ENCODE measurements around the gene ZNF541. TPM values are rescaled to one million over a fixed set of nuclear protein-coding genes. Genes with fewer than 3 reads are reported as not detected.
"Not testable (repeated sequence)": the region's sequence is repeated elsewhere in the genome, so short reads cannot be mapped to it uniquely, and the experiment has no call there.

ZNF541 gene
- total RNA-seq, 1 donor: 0.21 TPM

DNA sequence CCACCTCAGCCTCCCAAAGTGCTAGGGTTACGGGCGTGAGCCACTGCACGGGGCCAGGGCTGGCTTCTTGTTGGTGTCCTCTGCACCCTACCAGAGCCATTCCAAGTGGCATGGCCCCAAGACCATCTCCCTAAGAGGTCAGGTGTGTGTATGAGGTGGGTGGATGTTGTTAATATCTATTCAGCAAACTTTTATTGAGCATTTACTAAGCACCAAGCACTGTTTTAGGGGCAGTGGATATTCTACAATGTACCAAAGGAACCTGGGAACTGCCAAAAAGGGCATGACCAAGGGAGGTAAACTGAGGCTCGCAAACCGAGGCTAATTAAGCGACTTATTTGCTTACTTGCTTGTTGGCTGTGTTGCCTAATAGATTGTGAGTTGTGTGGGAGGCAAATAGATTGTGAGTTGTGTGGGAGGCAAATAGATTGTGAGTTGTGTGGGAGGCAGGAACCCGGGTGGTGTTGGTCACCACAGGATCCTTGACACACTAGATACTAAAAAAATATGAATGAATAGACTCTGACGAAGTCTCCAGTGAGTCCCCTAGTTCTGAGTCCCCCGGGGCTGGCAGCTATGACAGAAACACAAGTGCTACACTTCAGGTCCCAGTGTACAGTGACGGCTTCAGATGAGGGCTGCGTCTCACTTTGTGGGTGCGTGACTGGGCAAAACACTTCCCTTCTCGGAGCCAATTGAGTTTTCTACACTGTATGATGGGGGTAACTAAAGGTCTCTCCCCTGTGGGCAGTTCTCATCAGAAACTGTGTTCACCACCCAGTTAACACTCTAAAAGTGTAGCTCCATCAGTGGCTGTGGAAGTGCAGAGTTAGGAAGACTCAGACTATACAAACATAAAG, 31.0 kb upstream of the ZNF541 start:
- no peak overlapping the region for H3K4me3 ChIP-seq (ENCODE audit: low read length)
- no peaks in the 10 kb centered on the region for H3K27me3 ChIP-seq (ENCODE audit: insufficient read depth, low read length)
- peaks cover 35% of the 10 kb centered on the region for H3K4me1 ChIP-seq (ENCODE audit: insufficient read depth, low read length)
- no peaks in the 10 kb centered on the region for H3K9me3 ChIP-seq (ENCODE audit: low read depth, low read length)

DNA sequence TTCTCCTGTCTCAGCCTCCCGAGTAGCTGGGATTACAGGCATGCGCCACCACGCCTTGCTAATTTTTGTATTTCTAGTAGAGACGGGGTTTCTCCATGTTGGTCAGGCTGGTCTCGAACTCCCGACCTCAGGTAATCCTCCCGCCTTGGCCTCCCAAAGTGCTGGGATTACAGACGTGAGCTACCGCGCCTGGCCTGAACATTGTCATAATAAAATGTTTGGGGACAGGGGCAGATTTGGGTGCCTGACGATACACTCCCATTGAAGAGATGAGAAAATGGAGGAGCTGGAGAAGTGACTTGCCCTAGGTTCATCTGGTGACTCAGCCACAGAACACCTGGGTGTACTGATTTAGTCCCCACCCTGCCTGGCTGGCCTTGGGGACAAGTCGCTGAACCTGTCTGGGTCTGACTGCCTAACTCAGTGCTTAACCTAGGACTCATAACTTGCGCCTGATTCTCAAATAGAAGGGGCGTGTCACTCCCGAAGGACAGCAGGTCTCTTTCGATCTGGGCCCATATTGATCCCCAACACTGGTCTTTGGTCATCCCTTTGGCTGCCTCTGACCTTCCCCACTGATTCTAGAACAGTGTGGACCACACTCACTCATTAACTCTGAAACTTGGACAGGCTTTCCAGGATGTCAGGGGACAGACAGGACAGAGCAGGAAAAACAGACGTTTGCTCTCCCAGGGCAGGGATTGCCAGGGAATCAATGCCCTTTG, 28.4 kb upstream of the ZNF541 start:
- Histone ChIP-seq H3K27me3 (ENCODE audit: insufficient read depth, low read length) (no peaks in the 10 kb centered on the region), H3K9me3 (ENCODE audit: low read depth, low read length) (no peaks in the 10 kb centered on the region), H3K4me3 (ENCODE audit: low read length) (peak overlapping the region; percentile 61), H3K4me1 (ENCODE audit: insufficient read depth, low read length) (peaks cover 38% of the 10 kb centered on the region)

DNA sequence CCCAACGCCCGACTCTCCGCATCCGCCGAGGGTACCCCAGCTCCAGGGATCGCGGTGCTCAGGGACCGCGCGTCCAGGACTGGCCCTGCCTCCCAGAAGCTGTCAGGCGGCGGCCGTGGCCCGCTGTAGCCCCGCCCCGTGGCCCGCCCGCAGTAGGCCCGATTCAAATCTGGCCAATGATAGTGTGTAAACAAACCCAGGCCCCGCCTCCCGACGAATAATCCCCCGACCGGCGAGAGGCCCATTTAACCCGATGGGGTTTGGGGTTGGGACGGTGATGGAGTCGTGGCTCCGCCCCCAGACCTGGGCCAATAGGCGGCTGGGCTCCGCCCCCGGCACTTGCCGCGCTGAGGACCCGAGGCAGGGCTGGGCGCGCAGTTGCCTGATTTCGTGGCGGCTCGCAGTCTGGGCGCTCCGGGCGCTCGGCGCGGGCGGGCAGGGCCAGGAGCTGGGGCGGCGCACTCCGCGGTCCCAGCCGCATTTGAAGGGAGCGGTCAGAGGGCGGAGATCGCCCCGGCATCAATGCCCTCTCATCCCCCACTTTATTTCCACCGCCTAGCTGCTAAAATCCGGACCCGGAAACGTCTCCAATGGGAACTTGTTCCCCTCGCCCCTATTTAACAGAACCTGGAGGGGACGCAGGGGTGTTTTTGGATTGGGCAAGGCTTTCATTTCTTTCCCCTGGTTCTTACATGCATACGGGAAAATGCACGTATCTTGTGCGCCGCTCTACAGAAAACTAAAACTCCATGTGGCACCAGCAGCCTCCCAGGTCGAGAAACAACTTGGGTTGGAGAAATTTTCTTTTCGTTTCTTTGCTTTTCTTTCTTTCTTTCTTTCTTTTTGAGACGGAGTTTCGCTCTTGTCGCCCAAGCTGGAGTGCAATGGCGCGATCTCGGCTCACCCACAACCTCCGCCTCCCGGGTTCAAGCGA, 27.6 kb upstream of the ZNF541 start:
- Histone ChIP-seq H3K27me3 (ENCODE audit: insufficient read depth, low read length) (no peaks in the 10 kb centered on the region), H3K4me1 (ENCODE audit: insufficient read depth, low read length) (peaks cover 46% of the 10 kb centered on the region), H3K9me3 (ENCODE audit: low read depth, low read length) (no peaks in the 10 kb centered on the region), H3K4me3 (ENCODE audit: low read length) (peak overlapping the region; percentile 61)

DNA sequence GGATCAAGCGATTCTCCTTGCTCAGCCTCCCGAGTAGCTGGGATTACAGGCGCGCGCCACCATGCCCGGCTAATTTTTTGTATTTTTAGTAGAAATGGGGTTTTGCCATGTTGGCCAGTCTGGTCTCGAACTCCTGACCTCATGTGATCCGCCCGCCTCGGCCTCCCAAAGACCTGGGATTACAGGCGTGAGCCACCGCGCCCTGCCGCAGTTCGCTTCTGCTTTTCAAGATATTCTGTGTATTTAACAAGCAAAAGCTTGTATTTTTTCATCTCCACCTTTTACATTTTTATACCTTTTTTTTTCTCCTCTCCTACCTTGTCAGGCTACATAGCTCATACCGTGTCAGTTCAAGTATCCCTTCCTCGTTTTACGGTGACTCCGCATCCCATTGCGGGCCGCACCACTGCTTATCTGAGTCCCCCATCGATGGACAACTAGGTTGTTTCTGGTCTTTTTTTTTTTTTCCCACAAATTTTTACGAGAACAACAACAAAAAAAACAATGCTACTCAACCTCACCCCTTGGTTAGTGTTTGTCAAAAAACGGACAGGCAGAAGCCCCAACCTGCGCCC, 26.8 kb upstream of the ZNF541 start:
- Histone ChIP-seq H3K4me3 (ENCODE audit: low read length) (peak overlapping the region; percentile 61), H3K4me1 (ENCODE audit: insufficient read depth, low read length) (peaks cover 52% of the 10 kb centered on the region)

DNA sequence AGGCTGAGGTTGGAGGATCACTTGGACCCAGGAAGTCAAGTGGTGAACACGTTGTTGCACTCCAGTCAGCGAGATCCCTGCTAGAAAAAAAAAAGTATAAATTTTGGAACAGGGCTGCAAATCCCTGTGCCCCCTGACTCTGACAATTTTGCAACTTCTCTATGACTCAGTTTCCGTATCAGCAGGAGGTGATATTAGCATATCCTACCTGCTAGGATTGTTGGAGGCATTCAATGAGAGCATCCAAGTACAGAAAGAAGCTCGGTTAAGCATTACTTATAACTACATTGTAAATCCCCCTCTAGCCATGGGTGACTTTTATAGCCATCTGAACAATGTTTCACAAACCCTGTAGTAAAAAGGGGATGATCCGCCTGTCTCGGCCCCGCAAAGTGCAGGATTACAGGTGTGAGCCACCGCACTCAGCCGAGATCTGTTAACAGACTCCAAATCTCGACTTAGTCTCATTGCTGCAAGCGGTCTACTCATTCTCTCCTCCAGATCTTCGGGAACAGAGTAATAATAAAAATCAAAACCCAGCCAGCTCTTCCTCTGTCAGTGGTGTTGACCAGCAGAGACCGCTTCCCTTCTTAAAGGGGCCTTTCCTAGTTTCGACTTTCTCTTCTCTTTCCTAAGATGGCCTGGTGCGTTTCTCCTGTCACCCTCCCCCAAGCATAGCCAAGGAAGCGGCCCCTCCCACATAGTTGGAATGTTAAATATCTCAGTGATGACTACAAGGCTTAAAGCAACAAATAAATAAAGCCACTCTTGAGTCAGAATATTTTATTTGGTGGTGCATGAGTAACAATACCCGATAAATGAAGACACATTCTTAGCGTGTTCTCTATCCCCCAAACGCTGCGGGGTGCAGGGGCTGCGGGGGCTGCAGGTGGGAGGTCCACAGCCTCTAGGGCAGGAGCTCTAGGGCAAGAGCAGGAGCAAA, 25.7 kb upstream of the ZNF541 start:
- Histone ChIP-seq H3K4me3 (ENCODE audit: low read length) (no peak overlapping the region), H3K27me3 (ENCODE audit: insufficient read depth, low read length) (no peaks in the 10 kb centered on the region), H3K4me1 (ENCODE audit: insufficient read depth, low read length) (peaks cover 52% of the 10 kb centered on the region), H3K9me3 (ENCODE audit: low read depth, low read length) (no peaks in the 10 kb centered on the region)

More for the DNA sequence above, 26.8 kb upstream of the ZNF541 start:
- not testable (repeated sequence) for H3K9me3 ChIP-seq (ENCODE audit: low read depth, low read length); H3K27me3 ChIP-seq (ENCODE audit: insufficient read depth, low read length)

DNA sequence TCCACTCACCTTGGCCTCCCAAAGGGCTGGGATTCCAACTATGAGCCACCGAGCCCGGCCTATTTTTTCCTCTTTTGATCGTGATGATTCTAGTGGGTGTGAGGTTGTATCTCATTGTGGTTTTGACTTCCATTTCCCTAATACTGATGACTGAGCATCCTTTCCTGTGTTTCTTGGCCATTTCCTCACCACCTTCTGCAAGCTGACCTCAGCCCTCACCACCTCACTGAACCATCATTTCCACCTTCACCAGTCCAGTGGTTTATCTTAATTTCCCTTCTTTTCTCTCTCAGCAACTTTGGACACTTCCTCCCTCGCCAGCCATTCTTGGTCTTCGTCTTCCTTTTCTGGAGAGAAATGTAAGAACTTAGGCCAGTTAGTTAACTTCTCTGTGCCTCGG, 23.0 kb upstream of the ZNF541 start:
- Histone ChIP-seq H3K27me3 (ENCODE audit: insufficient read depth, low read length) (no peaks in the 10 kb centered on the region), H3K4me1 (ENCODE audit: insufficient read depth, low read length) (peaks cover 48% of the 10 kb centered on the region), H3K4me3 (ENCODE audit: low read length) (no peak overlapping the region), H3K9me3 (ENCODE audit: low read depth, low read length) (no peaks in the 10 kb centered on the region)

DNA sequence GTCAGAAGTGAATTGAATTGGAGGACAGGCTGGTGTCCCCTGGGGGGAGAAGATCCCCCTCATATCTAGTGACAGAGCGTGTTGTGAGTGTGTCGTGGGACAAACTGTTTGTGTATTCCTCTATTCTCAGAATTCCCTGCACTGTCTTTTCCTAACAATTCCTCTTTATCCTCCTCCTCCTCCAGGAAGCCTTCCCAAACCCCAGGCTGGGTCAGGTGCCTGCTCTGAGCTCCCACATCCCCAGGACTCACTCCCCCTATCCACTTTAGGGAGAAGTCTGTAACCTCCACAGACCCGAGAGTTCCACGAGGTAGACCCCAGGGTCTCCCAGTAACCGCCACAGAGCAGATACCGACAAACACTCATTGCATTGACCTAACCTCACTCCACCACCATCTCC, 20.9 kb upstream of the ZNF541 start:
- no peaks in the 10 kb centered on the region for H3K9me3 ChIP-seq (ENCODE audit: low read depth, low read length)
- H3K27me3 ChIP-seq (ENCODE audit: insufficient read depth, low read length): no peaks in the 10 kb centered on the region
- no peak overlapping the region for H3K4me3 ChIP-seq (ENCODE audit: low read length)
- H3K4me1 ChIP-seq (ENCODE audit: insufficient read depth, low read length): peaks cover 31% of the 10 kb centered on the region

DNA sequence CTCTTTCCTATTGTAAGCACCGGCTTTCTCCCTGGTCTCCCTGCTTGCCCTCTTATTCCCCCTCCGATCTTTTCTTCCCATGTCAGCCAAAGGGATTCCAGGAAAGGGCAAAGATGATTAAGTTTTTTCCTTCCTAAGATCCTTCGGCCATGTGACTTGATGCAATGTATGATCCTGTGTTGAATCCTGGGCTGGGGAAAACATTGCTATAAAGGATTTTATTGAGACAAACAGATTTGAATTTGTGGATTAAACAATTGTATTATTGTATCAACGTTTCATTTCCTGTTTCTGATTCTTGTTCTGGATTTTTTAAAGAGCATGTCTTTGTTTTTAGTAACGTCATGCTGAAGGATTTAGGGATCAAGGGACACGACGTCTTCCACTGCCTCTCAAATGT, 16.9 kb upstream of the ZNF541 start:
- Histone ChIP-seq H3K9me3 (ENCODE audit: low read depth, low read length) (no peaks in the 10 kb centered on the region), H3K4me3 (ENCODE audit: low read length) (no peak overlapping the region), H3K27me3 (ENCODE audit: insufficient read depth, low read length) (no peaks in the 10 kb centered on the region), H3K4me1 (ENCODE audit: insufficient read depth, low read length) (no peaks in the 10 kb centered on the region)

DNA sequence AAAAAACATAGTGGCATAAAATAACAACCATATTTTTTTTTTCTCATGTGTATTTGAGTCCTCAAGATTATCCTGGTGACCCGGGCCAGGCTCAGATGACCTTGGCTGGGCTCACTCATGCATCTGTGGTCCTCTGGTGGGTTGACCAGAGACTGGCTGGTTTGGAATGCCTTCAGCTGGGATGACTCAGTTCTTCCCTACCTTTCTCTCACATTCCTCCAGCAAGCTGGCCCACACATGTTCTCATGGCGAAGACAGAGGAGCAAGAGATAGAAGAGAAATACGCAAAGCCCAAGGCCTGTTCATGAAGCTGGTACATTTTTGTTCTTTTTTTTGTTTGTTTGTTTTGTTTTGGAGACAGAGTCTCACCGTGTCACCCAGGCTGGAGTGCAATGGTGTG, 14.3 kb upstream of the ZNF541 start:
- H3K9me3 ChIP-seq (ENCODE audit: low read depth, low read length): no peaks in the 10 kb centered on the region
- H3K4me3 ChIP-seq (ENCODE audit: low read length): no peak overlapping the region
- no peaks in the 10 kb centered on the region for H3K4me1 ChIP-seq (ENCODE audit: insufficient read depth, low read length)
- H3K27me3 ChIP-seq (ENCODE audit: insufficient read depth, low read length): no peaks in the 10 kb centered on the region

DNA sequence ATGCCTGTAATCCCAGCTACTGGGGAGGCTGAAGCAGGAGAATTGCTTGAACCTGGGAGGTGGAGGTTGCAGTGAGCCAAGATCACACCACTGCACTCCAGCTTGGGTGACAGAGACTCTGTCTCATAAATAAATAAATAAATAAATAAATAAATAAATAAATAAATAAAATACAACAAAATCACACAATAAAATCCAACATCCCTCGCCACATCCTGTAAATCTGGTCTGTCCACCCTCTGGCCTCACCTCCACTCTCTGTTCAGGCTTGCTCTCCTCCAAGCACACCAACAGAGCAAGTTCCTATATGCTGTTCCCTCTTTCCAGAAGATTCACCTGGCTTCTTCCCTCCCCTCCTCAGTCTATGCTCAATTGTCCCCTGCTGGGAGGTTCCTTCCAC, 10.2 kb upstream of the ZNF541 start:
- H3K27me3 ChIP-seq (ENCODE audit: insufficient read depth, low read length); H3K9me3 ChIP-seq (ENCODE audit: low read depth, low read length); H3K4me1 ChIP-seq (ENCODE audit: insufficient read depth, low read length); H3K4me3 ChIP-seq (ENCODE audit: low read length): not testable (repeated sequence)

DNA sequence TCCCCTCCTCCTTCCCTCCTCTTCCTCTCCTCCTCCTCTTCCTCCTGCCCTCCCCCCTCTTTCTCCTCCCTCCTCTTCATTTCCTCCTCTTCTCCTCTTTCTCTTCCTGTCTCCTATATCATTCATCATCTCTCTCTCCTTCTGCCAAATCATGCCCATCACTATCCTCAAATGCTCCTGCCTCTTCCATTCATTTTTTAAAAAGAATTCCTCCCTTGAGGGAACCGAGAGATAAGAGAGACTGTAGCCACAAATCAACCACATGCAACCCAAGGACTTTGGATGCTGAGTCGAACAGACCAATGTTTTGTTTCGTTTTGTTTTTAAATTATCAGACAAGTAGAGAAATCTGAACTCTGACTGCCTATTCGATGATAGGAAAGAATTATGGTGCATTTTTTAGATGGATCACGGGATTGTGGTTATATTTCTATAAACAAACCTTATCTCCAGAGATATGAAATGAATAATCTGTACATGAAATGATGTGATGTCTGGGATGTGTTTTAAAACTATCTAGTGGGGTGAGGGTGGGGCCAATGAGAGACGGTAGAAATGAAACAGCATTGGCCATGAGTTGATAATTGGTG, 9.5 kb upstream of the ZNF541 start:
- H3K9me3 ChIP-seq (ENCODE audit: low read depth, low read length): no peaks in the 10 kb centered on the region
- H3K4me1 ChIP-seq (ENCODE audit: insufficient read depth, low read length): peaks cover 17% of the 10 kb centered on the region
- H3K4me3 ChIP-seq (ENCODE audit: low read length): no peak overlapping the region
- H3K27me3 ChIP-seq (ENCODE audit: insufficient read depth, low read length): no peaks in the 10 kb centered on the region

DNA sequence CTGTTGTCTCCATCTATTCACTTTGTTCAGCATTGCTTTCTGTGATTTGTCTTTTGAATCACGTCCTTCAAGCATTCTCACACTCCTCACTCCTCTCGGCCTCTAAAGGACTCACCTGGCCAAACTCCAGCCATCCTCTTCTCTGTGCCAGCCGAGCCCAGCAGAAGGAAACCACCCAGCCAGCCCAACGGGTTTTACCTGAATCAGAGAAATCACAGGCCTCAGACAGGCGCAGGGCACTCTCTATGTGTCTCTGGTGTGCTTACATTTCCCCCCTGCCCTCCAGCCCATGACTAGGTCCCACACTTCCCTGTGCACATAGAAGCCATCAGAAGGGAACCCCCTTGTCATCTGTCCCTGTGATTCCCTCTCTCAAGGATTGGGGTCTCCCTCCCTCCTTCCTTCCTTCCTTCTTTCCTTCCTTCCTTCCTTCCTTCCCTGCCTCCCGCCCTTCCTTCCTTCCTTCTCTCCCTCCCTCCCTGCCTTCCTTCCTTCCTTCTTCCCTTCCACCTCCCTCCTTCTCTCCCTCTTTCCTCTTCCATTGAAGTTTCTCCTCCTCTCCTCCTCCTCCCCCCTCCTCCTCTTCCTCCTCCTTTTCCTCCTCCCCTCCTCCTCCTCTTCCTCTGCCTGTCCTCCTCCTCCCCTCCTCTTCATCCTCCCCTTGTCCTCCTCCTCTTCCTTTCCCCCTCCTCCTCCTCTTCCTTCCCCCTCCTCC, 8.8 kb upstream of the ZNF541 start:
- H3K4me3 ChIP-seq (ENCODE audit: low read length): no peak overlapping the region
- peaks cover 24% of the 10 kb centered on the region for H3K4me1 ChIP-seq (ENCODE audit: insufficient read depth, low read length)
- H3K9me3 ChIP-seq (ENCODE audit: low read depth, low read length): no peaks in the 10 kb centered on the region
- H3K27me3 ChIP-seq (ENCODE audit: insufficient read depth, low read length): no peaks in the 10 kb centered on the region

DNA sequence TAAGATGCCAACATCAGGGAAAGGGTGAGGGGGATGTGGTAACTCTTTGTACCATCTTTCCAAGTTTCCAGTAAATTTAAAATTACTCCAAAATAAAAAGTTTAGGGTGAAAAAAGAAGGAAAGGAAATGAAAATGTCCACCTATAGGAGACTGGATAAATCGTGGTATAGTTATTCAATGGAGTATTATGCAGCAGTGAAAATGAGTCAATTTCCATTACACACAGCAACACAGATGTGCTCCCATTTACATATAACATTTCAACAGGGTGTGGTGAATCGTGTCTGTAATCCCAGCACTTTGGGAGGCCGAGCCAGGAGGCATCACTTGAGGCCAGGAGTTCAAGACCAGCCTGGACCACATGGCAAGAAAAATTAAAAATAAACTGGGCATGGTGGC, 7.4 kb upstream of the ZNF541 start:
- H3K27me3 ChIP-seq (ENCODE audit: insufficient read depth, low read length): no peaks in the 10 kb centered on the region
- H3K9me3 ChIP-seq (ENCODE audit: low read depth, low read length): no peaks in the 10 kb centered on the region
- no peak overlapping the region for H3K4me3 ChIP-seq (ENCODE audit: low read length)
- peaks cover 25% of the 10 kb centered on the region for H3K4me1 ChIP-seq (ENCODE audit: insufficient read depth, low read length)
